ENCODE data around the gene IRF2.

The IRF2 gene

GRCh38 chr4:184417802-184418511 lies 56.4 kb downstream of the IRF2 start:
- TF ChIP-seq CTCF (IDR thresholded peaks at IDR 0.05; ENCODE audit: insufficient read depth, low read length, poor library complexity, severe bottlenecking): no peak
- DNase-seq (ENCODE audit: extremely low read depth, insufficient read length): peak; percentile 72
- Histone ChIP-seq H3K27me3 (replicated peaks; ENCODE audit: control insufficient read depth, insufficient read depth, low read length) (no peaks in the 10 kb centered on the region), H3K36me3 (ENCODE audit: control insufficient read depth, insufficient read depth, low read length) (peaks cover 8% of the 10 kb centered on the region), H3K4me3 (replicated peaks; ENCODE audit: low read depth, low read length) (no peak overlapping the region)

DNA sequence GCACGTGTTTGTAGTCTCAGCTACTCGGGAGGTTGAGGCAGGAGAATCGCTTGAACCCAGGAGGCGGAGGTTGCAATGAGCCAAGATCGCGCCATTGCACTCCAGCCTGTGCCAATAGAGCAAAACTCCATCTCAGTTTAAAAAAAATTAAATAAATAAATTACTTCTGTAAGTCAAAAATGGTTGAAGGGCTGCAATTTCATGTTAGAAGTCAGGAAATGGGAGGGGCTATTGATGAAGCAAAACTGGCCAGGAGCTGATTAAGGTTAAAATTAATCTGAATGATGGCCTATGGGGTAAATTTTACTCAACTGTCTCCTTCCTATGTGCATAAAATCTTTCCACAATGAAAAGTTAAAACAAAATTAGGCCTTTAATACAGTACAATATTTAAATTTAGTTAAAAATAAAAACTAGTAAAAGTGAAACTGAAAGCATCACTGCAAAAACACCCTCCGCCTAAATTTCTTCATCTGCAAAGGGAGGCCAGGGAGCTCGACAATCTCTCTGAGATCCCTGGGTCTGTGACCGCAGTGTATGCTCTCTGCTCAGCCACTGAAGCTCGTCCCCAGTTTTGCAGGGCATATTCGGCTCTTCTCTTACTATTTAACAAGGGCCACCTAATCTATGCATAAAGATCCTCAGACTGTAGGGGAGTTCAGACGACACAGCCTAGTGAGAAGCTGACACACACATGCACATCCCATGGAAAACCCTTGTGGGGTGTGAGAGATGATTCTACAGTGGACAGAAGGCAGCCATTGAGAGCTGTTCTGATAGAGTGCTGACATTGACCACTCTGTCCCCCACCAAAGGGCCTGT lies 57.2 kb downstream of the IRF2 start:
- H3K36me3 ChIP-seq (ENCODE audit: control insufficient read depth, insufficient read depth, low read length): peaks cover 13% of the 10 kb centered on the region
- DNase-seq (ENCODE audit: extremely low read depth, insufficient read length): no peak
- H3K4me3 ChIP-seq (replicated peaks; ENCODE audit: low read depth, low read length): peak overlapping the region; percentile 29; the same call in 1 of the 2 replicates
- no peak for TF ChIP-seq CTCF (IDR thresholded peaks at IDR 0.05; ENCODE audit: insufficient read depth, low read length, poor library complexity, severe bottlenecking)
- no peaks in the 10 kb centered on the region for H3K27me3 ChIP-seq (replicated peaks; ENCODE audit: control insufficient read depth, insufficient read depth, low read length)

DNA sequence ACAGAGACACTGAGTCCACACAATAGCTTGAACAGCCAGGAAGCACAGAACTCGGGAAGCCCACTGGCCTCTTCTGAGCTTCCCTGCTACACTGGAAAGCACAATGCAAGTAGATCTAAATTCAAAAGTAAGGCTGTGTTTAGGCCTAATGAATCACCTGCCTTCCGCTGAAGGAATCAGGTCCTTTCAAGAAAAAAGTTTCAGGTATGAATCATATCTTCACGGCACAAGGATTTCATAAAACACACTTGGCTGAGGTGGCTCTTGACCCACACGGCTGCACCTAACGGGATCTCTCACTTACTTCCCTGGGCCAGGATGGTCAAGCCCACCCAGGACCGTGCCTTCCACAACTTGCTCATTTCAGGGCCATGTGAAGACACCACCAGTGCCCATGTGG lies 59.3 kb downstream of the IRF2 start:
- Histone ChIP-seq H3K27me3 (replicated peaks; ENCODE audit: control insufficient read depth, insufficient read depth, low read length) (no peaks in the 10 kb centered on the region), H3K4me3 (replicated peaks; ENCODE audit: low read depth, low read length) (no peak overlapping the region), H3K36me3 (ENCODE audit: control insufficient read depth, insufficient read depth, low read length) (peaks cover 14% of the 10 kb centered on the region)
- no peak for DNase-seq (ENCODE audit: extremely low read depth, insufficient read length)
- no peak for TF ChIP-seq CTCF (IDR thresholded peaks at IDR 0.05; ENCODE audit: insufficient read depth, low read length, poor library complexity, severe bottlenecking)

DNA sequence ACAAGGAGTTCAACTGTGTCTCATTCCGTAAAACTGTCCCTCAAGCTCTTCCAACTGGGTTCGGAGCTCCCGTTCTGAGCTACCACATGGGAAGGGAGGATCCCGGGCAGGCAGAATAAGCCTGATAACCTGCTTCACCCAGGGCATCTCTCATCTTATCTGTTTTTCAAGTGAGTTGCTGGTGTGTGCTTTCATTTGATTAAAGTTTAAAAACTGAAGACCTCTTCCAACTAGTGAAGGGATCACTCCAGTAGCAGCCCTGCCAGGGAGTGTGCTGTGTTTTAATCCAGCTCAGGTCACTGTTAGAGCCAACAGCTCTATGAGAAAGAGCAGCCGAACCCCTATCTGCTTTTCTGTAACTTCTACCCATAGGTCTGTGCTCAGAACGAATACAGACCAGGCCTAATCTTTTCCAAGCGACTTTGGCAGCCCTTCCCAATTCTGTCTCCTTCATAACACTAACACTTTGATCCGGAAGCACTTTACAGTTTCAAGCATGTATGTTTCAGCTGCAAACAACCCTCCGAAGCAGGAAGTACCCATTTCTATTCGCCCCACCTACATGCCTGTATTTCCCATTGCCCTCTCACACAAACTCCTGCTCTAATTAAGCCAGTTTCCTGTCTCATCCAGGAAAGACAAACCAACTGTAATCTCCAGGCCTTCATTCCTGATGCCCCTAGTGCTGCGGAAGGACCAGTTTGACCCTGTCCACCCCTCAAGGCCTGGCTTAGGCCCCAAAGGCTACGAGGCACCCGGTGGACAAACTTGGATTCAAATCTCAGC lies 60.9 kb downstream of the IRF2 start:
- TF ChIP-seq CTCF (IDR thresholded peaks at IDR 0.05; ENCODE audit: insufficient read depth, low read length, poor library complexity, severe bottlenecking): no peak
- no peak for DNase-seq (ENCODE audit: extremely low read depth, insufficient read length)
- no peak overlapping the region for H3K4me3 ChIP-seq (replicated peaks; ENCODE audit: low read depth, low read length)
- H3K27me3 ChIP-seq (replicated peaks; ENCODE audit: control insufficient read depth, insufficient read depth, low read length): no peaks in the 10 kb centered on the region
- peaks cover 18% of the 10 kb centered on the region for H3K36me3 ChIP-seq (ENCODE audit: control insufficient read depth, insufficient read depth, low read length)

GRCh38 chr4:184410748-184411147 lies 63.6 kb downstream of the IRF2 start:
- peaks cover 31% of the 10 kb centered on the region for H3K36me3 ChIP-seq (ENCODE audit: control insufficient read depth, insufficient read depth, low read length)
- H3K27me3 ChIP-seq (replicated peaks; ENCODE audit: control insufficient read depth, insufficient read depth, low read length): no peaks in the 10 kb centered on the region
- H3K4me3 ChIP-seq (replicated peaks; ENCODE audit: low read depth, low read length): no peak overlapping the region
- no peak for DNase-seq (ENCODE audit: extremely low read depth, insufficient read length)
- no peak for TF ChIP-seq CTCF (IDR thresholded peaks at IDR 0.05; ENCODE audit: insufficient read depth, low read length, poor library complexity, severe bottlenecking)

All from GM06990 (cell line).